ENCODE data around the gene SPINT2.

Gene SPINT2

GRCh38 chr19:38267761-38268483, 3.5 kb downstream of the SPINT2 start:
- no peak for DNase-seq (ENCODE audit: low read depth)

- DNase-seq (ENCODE audit: low read depth): no peak
These were observed 4.2 kb downstream of the SPINT2 start for GRCh38 chr19:38268539-38268938.

GRCh38 chr19:38270587-38271167, 6.3 kb downstream of the SPINT2 start:
- DNase-seq (ENCODE audit: low read depth): peak; percentile 90

GRCh38 chr19:38273499-38273898, 9.1 kb downstream of the SPINT2 start:
- no peak for DNase-seq (ENCODE audit: low read depth)

- no peak for DNase-seq (ENCODE audit: low read depth)
These were observed 10.4 kb downstream of the SPINT2 start for GRCh38 chr19:38274739-38275138.

- DNase-seq (ENCODE audit: low read depth): no peak
These were observed 12.7 kb downstream of the SPINT2 start for GRCh38 chr19:38276942-38277517.

- no peak for DNase-seq (ENCODE audit: low read depth)
These were observed 13.2 kb downstream of the SPINT2 start for GRCh38 chr19:38277549-38277948.

GRCh38 chr19:38277969-38278680, 13.8 kb downstream of the SPINT2 start:
- DNase-seq (ENCODE audit: low read depth): peak; percentile 98

- no peak for DNase-seq (ENCODE audit: low read depth)
These were observed 14.4 kb downstream of the SPINT2 start for GRCh38 chr19:38278751-38279150.

GRCh38 chr19:38280030-38280921, 15.9 kb downstream of the SPINT2 start:
- no peak for DNase-seq (ENCODE audit: low read depth)

GRCh38 chr19:38281811-38282566, 17.6 kb downstream of the SPINT2 start:
- DNase-seq (ENCODE audit: low read depth): peak; percentile 43

- DNase-seq (ENCODE audit: low read depth): no peak
These were observed 18.9 kb downstream of the SPINT2 start for GRCh38 chr19:38283271-38283670.

- no peak for DNase-seq (ENCODE audit: low read depth)
These were observed 20.0 kb downstream of the SPINT2 start for GRCh38 chr19:38284422-38284821.

GRCh38 chr19:38285567-38285966, 21.2 kb downstream of the SPINT2 start:
- DNase-seq (ENCODE audit: low read depth): peak; percentile 65

GRCh38 chr19:38287604-38288003, 23.2 kb downstream of the SPINT2 start:
- DNase-seq (ENCODE audit: low read depth): no peak

GRCh38 chr19:38288123-38288855, 23.9 kb downstream of the SPINT2 start:
- DNase-seq (ENCODE audit: low read depth): no peak

GRCh38 chr19:38289955-38290354, 25.6 kb downstream of the SPINT2 start:
- no peak for DNase-seq (ENCODE audit: low read depth)

- peak; percentile 98 for DNase-seq (ENCODE audit: low read depth)
These were observed 26.3 kb downstream of the SPINT2 start for GRCh38 chr19:38290631-38291147.

GRCh38 chr19:38291855-38292254, 27.5 kb downstream of the SPINT2 start:
- no peak for DNase-seq (ENCODE audit: low read depth)

GRCh38 chr19:38293281-38293680, 28.9 kb downstream of the SPINT2 start:
- no peak for DNase-seq (ENCODE audit: low read depth)

Measured in EH (cell line).